CD4-positive, alpha-beta T cell treated with Interferon alpha-2 for 1 hour (primary cell): Measurements from ENCODE around the gene UBE2Q2.
"Not testable (repeated sequence)": the region's sequence is repeated elsewhere in the genome, so short reads cannot be mapped to it uniquely, and the experiment has no call there.

Experiments
- DNase-seq, 2 donors: peaks; one replicate each; pipeline ENCODE4 v3.0.0-alpha.2; 2020 to 2022

Gene UBE2Q2

DNA sequence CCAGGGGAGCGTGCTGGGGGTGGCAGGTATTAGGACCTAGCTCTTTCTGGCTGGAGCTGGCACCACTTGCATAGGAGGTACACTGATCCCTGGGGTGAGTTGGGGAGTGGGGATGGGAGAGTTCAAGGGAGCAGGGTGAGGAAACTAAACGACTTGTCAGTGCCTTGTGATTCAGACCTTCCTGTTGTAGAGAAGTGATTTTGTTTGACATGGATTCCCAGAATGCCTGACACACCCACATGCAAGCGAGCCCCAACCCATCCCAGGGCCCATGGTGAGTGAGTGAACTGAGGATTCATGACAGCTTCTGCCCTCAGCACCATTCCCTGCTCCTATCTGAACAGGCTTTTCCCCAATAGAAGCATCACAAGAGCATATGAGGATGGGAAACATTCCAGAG lies 15.6 kb upstream of the UBE2Q2 start:
- no peak for DNase-seq

DNA sequence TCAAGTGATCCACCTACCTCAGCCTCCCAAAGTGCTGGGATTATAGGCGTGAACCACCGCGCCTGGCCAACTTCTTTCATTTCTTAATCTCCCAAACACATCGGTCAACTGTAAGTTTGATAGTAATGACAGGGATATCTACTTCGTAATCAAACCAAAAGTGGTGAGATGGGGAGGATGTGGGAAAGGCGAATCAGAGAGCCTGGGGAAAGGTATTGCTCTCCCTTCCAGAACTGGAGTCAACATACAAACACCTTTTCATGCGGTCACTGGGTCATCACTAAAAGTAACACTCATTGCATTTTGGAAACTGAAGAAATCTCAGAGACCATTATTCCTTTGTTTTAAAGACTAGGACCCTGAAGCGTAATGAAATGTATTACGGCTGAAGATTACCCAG lies 14.8 kb upstream of the UBE2Q2 start:
- DNase-seq, result no peak

DNA sequence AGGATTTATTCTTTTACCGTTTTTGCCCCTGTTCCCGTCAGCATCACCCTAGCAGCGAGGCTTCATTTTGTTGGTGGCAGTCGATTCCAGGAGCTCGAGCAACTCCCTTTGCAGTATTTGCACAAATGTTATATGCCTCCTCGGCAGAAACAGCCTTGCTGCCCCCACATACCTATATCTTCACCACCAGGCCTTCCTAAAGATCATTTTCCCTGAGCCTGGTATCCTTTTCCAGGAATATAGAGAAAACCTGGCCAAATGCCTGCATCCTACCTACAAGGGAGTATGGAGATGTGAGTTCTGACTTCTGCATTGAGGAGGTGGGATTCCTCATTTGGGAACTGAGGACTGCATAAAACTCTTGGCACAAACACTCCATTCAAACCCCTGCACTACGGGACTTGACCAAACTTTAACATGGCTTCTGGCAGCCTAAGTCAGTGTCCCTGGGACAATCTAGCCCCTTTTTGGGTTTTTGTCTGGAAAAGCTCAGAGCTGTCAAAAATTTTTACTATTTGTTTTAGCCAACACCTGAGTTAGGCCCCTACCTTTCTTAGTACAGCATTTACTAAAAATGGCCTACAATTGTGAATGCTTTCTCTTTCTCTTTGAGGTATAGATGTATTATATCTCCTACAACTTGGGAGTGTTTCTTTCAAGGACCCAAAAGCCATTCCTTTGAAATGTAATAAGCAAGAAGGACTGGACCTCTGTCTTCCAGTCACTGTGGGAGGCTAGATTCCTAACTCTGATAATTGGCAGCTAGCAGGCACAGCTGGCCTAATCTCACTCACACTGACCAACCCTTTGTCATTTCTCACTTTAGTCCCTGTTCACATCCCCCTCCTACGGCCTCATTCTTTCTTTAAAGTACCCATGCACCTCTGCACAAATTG lies 12.1 kb upstream of the UBE2Q2 start:
- DNase-seq, result no peak

DNA sequence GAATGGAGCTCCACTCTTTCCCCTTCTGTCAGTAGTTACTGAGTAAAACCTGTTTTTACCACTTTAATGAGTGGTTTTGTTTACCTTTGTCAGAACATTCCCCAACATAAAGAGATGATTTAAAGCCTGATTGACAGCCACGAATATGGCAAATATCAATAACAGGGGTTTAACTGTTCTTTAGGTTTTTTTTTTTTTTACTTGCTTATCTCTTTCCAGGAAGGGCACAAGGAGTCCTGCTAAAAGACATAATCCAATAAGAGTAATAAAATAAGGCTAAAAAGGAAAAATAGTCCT lies 11.5 kb upstream of the UBE2Q2 start:
- DNase-seq, result no peak

- no peak for DNase-seq
Observed at GRCh38 chr15:75832114-75832513, 11.1 kb upstream of the UBE2Q2 start.

DNA sequence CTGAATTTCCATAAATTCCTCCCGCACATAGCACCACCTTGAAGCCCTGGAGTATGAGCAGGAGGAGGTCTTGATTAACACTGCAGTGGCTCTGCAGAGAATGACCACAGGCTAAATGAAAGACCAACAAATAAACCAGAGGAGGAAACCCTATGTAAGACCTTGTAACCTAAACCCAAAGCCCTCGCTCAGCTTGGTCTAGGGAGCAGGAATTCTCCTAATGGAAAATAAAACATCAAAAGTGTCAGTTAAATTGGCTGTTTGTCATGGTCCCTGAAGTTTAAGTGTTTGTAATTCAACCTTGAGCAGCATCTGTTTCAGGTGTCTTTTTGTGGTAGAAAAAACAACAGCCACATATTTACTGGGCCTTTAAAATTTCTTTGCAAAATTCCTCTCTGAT lies 9.2 kb upstream of the UBE2Q2 start:
- DNase-seq, result no peak

DNA sequence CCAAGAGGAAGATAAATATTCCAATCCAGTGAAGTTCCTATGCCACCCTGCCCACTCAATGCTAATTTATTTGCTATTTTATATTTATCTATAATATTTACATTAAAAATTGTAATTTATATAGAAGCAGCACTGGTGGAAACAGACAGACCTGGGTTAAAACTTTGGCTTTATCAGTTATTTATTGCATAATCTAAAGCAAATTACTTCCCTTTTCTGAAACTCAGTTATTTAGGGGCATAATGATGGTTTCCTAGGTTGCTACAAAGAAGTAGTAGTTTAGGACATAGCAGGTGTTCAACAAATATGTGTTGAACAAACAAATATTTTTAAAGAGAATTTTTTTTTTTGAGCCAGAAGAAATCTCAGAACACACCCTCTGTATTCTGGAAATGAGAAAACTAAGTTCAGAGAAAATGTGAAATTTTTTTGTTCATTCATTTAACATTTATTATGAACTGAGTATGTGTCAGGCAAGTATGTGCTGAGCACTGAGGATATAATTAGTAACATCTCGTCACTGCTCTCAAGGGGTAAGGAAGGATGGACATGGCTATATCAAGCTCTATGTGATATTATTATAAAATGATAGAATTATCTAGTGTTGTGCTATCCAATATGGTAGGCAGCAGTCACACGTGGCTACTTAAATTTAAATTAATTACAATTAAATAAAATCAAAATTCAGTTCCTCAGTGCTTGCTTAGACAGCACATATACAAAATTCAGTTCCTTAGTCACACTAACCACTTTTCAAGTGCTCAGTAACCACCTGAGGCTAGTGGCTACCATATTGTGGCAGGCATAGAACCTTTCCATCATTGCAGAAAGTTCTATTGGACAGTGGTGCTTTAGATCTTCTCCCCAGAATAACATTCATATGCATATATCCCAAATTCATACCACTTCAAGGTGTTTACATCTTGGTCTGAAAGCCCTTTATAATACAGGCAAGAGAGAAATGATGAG lies 7.0 kb upstream of the UBE2Q2 start:
- DNase-seq, result no peak

GRCh38 chr15:75836959-75837334 lies 6.3 kb upstream of the UBE2Q2 start:
- DNase-seq, result peak; percentile 41 to 54

- DNase-seq, result no peak
Observed at GRCh38 chr15:75840659-75841058, 2.6 kb upstream of the UBE2Q2 start.

GRCh38 chr15:75841626-75842025 lies 1.6 kb upstream of the UBE2Q2 start:
- DNase-seq, result no peak

DNA sequence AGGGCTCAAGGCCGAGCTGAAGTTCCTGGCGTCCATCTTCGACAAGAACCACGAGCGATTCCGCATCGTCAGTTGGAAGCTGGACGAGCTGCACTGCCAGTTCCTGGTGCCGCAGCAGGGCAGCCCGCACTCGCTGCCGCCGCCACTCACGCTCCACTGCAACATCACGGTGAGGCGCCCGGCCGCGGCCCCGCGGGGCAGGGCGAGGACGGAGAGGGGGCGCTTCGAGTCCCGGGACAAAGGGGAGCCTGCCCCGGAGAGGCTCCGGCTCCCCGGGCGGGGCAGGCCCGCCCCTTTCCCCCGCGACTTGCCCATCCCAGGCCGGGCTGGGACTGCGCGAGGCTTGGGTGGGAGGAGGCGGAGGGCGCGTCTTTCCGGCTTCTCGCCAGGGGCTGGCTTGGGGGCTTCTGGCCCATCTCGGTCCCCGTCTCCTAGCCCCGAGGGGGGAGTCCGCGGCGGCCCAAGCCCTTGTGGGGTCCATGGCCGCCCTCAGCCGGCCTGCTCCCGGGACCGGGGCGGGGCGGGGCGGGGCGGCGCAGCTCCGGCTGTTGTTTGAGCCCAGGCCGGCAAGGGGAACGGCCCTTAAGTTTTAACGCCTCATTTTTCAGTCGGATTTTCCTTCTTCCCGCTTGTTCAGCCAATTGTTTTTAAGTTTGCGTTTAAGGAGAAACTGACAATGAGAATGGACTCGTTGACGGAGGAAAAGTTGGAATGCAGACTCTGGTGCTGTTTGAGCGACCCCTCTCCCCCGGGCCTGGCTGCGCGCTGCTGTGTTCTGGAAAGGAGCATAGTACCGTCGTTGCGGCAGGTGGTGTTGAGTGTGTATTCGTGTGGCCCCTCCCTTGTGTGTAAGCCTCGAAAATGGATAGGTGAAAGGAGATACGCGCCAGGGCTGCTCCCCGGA lies 683 bp downstream of the UBE2Q2 start:
- DNase-seq, result peak; percentile 36 to 56

GRCh38 chr15:75844629-75845335 lies 1.5 kb downstream of the UBE2Q2 start:
- peak; percentile 4 to 52 for DNase-seq

- no peak for DNase-seq
Observed at GRCh38 chr15:75849167-75849566, 5.9 kb downstream of the UBE2Q2 start.

DNA sequence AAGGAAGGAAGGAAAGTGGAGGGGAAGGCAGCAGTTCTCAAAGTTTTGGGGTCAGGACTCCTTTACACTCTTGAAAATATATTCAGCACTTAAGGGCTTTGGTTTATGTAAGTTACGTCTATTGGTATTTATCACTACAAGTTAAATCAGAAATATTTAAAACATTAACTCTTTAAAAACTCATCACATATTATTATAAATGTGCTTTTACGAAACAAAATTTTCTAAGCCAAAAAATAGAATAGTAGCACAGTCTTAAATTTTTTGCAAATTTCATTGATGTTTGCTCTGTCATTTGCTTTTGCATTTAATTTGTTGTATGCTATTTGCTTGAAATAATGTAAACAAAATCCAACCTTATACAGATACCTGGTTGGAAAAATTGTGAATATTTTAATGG lies 7.5 kb downstream of the UBE2Q2 start:
- no peak for DNase-seq

DNA sequence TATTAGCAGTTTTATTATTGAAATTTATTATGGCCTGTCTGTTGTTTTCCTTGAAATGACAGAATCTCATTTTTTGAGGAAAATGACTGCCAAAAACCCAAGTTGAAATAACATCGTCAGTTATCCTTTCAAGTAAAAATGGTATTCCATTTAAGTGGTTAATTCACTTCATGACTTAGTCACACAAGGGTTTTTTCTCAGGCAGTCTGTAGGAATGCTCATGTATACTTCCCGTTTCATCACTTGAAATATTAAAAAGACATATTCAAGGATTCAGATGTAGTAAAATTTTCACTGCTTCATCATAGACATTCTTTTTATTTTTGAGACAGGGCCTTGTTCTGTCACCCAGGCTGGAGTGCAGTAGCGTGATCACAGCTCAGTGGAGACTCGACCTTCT lies 8.3 kb downstream of the UBE2Q2 start:
- not testable (repeated sequence) for DNase-seq

GRCh38 chr15:75857886-75858285 lies 14.6 kb downstream of the UBE2Q2 start:
- no peak for DNase-seq

- DNase-seq, result no peak
Observed at GRCh38 chr15:75861750-75862402, 18.6 kb downstream of the UBE2Q2 start.

GRCh38 chr15:75862796-75863195 lies 19.5 kb downstream of the UBE2Q2 start:
- DNase-seq, result no peak

GRCh38 chr15:75864213-75865059 lies 21.2 kb downstream of the UBE2Q2 start:
- DNase-seq, result no peak

DNA sequence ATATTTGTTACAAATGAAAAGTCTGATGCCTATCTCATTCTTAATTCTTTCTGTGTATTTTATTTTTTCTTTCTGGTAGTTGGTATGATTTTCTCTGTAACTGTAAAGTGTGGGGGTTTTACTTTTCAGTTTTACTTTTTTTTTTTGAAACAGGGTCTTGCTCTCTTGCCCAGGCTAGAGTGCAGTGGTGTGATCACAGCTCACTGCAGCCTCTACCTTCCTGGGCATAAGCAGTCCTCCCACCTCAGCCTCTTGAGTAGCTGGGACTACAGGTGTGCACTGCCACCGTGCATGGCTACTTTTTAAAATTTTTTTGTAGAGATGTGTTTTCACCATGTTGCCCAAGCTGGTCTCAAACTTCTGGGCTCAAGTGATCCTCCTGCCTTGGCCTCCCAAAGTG lies 22.8 kb downstream of the UBE2Q2 start:
- not testable (repeated sequence) for DNase-seq

DNA sequence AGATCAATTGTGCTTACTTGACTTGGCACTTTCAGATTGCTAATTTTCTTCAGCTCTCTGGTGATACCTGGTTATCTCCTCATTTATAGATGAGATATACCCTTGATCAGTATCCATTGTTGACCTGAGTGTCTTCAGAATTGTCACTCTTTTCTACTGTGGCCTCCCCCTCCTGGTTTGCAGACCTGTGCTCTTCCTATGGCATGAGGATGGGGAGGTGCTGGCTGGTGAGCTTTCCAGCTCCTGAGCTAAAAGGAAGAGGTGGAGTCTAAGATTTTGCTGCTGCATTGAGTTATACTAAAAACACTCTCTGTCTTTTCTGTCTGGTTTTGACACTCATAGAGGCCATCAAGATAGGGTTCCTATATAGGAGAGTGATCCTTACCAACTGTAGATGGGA lies 23.7 kb downstream of the UBE2Q2 start:
- no peak for DNase-seq
